TTC549 (cell line): ENCODE measurements around the gene MTCH1.
"Not testable (repeated sequence)": the region's sequence is repeated elsewhere in the genome, so short reads cannot be mapped to it uniquely, and the experiment has no call there.

ENCODE experiments used
- FAIRE-seq: peaks from 2 replicates; lab custom pipeline; 2012; peaks lifted over from hg19 to GRCh38; lab: Jason Lieb, UNC

MTCH1 gene

GRCh38 chr6:36947570-36948351, 38.2 kb downstream of the MTCH1 start:
- FAIRE-seq, result no peak

- FAIRE-seq, result no peak
Observed at GRCh38 chr6:36946526-36946925, 39.5 kb downstream of the MTCH1 start.

GRCh38 chr6:36945301-36945700, 40.7 kb downstream of the MTCH1 start:
- FAIRE-seq, result no peak

GRCh38 chr6:36944650-36945049, 41.3 kb downstream of the MTCH1 start:
- no peak for FAIRE-seq

GRCh38 chr6:36942329-36942728, 43.7 kb downstream of the MTCH1 start:
- FAIRE-seq, result not testable (repeated sequence)

GRCh38 chr6:36941561-36941960, 44.4 kb downstream of the MTCH1 start:
- FAIRE-seq, result not testable (repeated sequence)

- FAIRE-seq, result no peak
Observed at GRCh38 chr6:36940027-36940426, 46.0 kb downstream of the MTCH1 start.

- not testable (repeated sequence) for FAIRE-seq
Observed at GRCh38 chr6:36939005-36939404, 47.0 kb downstream of the MTCH1 start.

- no peak for FAIRE-seq
Observed at GRCh38 chr6:36938536-36938935, 47.5 kb downstream of the MTCH1 start.

GRCh38 chr6:36937896-36938295, 48.1 kb downstream of the MTCH1 start:
- FAIRE-seq, result no peak

GRCh38 chr6:36936824-36937223, 49.2 kb downstream of the MTCH1 start:
- FAIRE-seq, result no peak

- no peak for FAIRE-seq
Observed at GRCh38 chr6:36934901-36935300, 51.1 kb downstream of the MTCH1 start.

GRCh38 chr6:36933519-36933918, 52.5 kb downstream of the MTCH1 start:
- FAIRE-seq, result no peak

- no peak for FAIRE-seq
Observed at GRCh38 chr6:36933102-36933501, 52.9 kb downstream of the MTCH1 start.

GRCh38 chr6:36930483-36930882, 55.5 kb downstream of the MTCH1 start:
- FAIRE-seq, result no peak

GRCh38 chr6:36929607-36930006, 56.4 kb downstream of the MTCH1 start:
- no peak for FAIRE-seq

GRCh38 chr6:36929152-36929551, 56.8 kb downstream of the MTCH1 start:
- no peak for FAIRE-seq

- FAIRE-seq, result no peak
Observed at GRCh38 chr6:36928547-36928918, 57.5 kb downstream of the MTCH1 start.

GRCh38 chr6:36927691-36928546, 58.1 kb downstream of the MTCH1 start:
- no peak for FAIRE-seq

- no peak for FAIRE-seq
Observed at GRCh38 chr6:36926708-36927513, 59.1 kb downstream of the MTCH1 start.

- no peak for FAIRE-seq
Observed at GRCh38 chr6:36925809-36926208, 60.2 kb downstream of the MTCH1 start.

GRCh38 chr6:36924778-36925374, 61.1 kb downstream of the MTCH1 start:
- no peak for FAIRE-seq
